Lung (tissue), 12 donors: ENCODE data around the gene TMEM222. TPM values are rescaled to one million over a fixed set of nuclear protein-coding genes. Genes with fewer than 3 reads are reported as not detected.

Experiments used
- ATAC-seq: fragments of 200-7000 bp; cut with Tn5 transposase; one replicate; pipeline ENCODE4 v1.9.1; 2020; ENCODE audit warnings: moderate number of reproducible peaks; ENCODE audit not compliant: insufficient read depth, low FRiP score
- DNase-seq, 3 donors: peaks; one replicate each; pipeline ENCODE4 v3.0.0-alpha.2; 2013 to 2017
- H3K27ac ChIP-seq, 2 donors: one replicate each; pipeline ENCODE4 v1.5.1; 2013; ENCODE audit warnings: mild to moderate bottlenecking in 2 of 2, moderate library complexity in 2 of 2, control low read depth in 1 of 2, inconsistent platforms in 1 of 2, low read depth in 1 of 2, low read length in 1 of 2
- H3K27me3 ChIP-seq, 3 donors: one replicate each; pipeline ENCODE4 v1.5.1; 2013; ENCODE audit warnings: low read length in 2 of 3; ENCODE audit not compliant: control insufficient read depth in 3 of 3, insufficient read depth in 3 of 3
- H3K36me3 ChIP-seq, 4 donors: one replicate each; pipeline ENCODE4 v1.5.1; 2013; ENCODE audit warnings: low read length in 4 of 4, mild to moderate bottlenecking in 1 of 4, moderate library complexity in 1 of 4; ENCODE audit not compliant: control insufficient read depth in 4 of 4, insufficient read depth in 4 of 4
- H3K4me1 ChIP-seq, 5 donors: one replicate each; pipeline ENCODE4 v1.5.1; 2013; ENCODE audit warnings: low read length in 5 of 5, mild to moderate bottlenecking in 2 of 5, moderate library complexity in 1 of 5; ENCODE audit not compliant: control insufficient read depth in 5 of 5, insufficient read depth in 5 of 5
- H3K4me3 ChIP-seq: one replicate; pipeline ENCODE4 v1.5.1; 2013; ENCODE audit warnings: mild to moderate bottlenecking, control low read depth, moderate library complexity
- H3K9ac ChIP-seq, 2 donors: one replicate each; pipeline ENCODE4 v1.5.1; 2013; ENCODE audit warnings: low read length in 2 of 2, control low read depth in 1 of 2; ENCODE audit not compliant: insufficient read depth in 1 of 2
- H3K9me3 ChIP-seq, 4 donors: one replicate each; pipeline ENCODE4 v1.5.1; 2013; ENCODE audit warnings: low read length in 3 of 4, mild to moderate bottlenecking in 1 of 4, moderate library complexity in 1 of 4; ENCODE audit not compliant: control insufficient read depth in 4 of 4, insufficient read depth in 3 of 4
- WGBS, 2 donors: extraction: QIAGEN DNeasy Blood & Tissue Kit; methylation state at CpG; one replicate each; pipeline ENCODE4 v1.1.7; 2013; 5-methylcytosine and 5-hydroxymethylcytosine counted together
- polyA plus RNA-seq, 2 donors: library from polyadenylated mRNA; stranded (reverse); fragments of 200-250 nt; gene quantifications; one replicate each; pipeline ENCODE4 v1.2.1, GENCODE V29; 2013
- total RNA-seq, 2 donors: library from RNA; depleted of rRNA in 1 of 2; stranded (reverse); fragments of >200 nt in 1 of 2; gene quantifications; one replicate each; pipeline ENCODE4 v1.2.1, GENCODE V29; 2014 to 2021
- TF ChIP-seq, protein P1 (sequence below): IDR thresholded peaks from 2 replicates; pipeline ENCODE4 v1.5.1; 2012; ENCODE audit warnings: mild to moderate bottlenecking; ENCODE audit errors: control extremely low read depth, extremely low read depth
- donor health status: control.
- donor health status: control.
- donor health status: Bipolar disorder and iron deficiency.
- donor health status: healthy.
- donor health status: DM: yes; HTN: yes; CAD: no.

TMEM222 gene
- total and polyA plus RNA-seq, 4 donors: 25.2 to 51.5 (median 48.4) TPM

DNA sequence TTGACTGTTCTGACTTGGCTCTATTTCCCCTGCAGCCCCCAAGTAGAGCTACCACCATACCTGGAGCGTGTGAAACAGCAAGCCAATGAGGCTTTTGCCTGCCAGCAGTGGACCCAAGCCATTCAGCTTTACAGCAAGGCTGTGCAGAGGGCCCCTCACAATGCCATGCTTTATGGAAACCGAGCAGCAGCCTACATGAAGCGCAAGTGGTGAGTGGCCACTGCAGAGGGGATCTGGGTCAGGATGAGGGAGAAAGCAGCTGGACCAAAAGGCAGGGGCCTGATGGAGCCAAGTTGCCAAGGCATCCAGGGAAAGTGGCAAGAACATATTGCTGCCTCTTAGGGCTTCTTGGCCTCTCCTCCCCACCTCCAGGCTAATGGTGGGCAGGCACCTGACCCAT, 24.1 kb upstream of the TMEM222 start:
- Histone ChIP-seq H3K9ac (peak overlapping the region in 1 of 2 donors; percentile 63), H3K4me1 (peaks cover 4 to 42% (median 13%) of the 10 kb centered on the region in 5 donors), H3K9me3 (no peaks in the 10 kb centered on the region), H3K36me3 (peaks cover 3 to 45% (median 26%) of the 10 kb centered on the region in 4 donors), H3K27me3 (no peaks in the 10 kb centered on the region), H3K4me3 (no peak overlapping the region), H3K27ac (peak overlapping the region in 1 of 2 donors; percentile 2)
- no peak for DNase-seq
- ATAC-seq: no peak
- WGBS, 2 donors: 96 to 98% methylated on average over 3 of the region's 3 CpGs
- TF ChIP-seq, protein P1, sequence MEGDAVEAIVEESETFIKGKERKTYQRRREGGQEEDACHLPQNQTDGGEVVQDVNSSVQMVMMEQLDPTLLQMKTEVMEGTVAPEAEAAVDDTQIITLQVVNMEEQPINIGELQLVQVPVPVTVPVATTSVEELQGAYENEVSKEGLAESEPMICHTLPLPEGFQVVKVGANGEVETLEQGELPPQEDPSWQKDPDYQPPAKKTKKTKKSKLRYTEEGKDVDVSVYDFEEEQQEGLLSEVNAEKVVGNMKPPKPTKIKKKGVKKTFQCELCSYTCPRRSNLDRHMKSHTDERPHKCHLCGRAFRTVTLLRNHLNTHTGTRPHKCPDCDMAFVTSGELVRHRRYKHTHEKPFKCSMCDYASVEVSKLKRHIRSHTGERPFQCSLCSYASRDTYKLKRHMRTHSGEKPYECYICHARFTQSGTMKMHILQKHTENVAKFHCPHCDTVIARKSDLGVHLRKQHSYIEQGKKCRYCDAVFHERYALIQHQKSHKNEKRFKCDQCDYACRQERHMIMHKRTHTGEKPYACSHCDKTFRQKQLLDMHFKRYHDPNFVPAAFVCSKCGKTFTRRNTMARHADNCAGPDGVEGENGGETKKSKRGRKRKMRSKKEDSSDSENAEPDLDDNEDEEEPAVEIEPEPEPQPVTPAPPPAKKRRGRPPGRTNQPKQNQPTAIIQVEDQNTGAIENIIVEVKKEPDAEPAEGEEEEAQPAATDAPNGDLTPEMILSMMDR: no peak

DNA sequence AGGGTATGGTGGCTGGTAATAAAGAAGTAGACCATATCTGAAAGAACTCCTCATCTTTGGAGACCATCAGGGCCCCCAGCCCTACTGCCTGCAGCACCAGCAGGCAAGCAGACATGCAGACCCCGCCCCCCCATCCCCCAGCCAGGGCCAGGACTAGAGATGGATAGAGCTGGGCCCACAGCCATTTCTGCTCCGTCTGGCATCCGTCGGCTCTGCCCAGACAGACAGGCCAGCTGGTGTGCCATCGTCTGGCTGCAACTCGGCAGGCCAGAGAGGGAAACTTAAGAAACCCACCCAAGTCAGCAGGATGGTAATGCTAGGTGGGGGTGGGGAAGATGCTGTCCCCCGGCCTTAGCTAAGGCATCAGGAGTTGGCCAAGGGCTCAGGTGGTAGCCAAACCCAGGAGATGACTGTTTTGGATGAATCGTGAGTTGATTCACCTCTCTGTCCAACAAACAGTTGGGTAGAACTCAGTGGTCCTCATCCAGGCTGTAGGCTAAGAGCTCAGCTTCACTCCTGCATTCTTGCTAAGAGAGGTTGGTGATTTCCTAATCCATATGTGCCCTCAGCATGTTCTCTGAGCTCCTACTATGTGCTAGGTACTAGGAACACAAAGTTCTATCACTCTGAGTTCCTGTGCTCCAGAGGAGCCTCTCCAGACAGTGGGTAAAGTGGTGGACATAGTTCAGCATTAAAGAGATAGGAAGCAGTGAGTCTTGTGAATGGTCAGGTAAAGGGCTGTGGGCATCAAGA, 23.2 kb upstream of the TMEM222 start:
- Histone ChIP-seq H3K9ac (peak overlapping the region in 1 of 2 donors; percentile 35), H3K27ac (peak overlapping the region; percentile 35 to 51)
- no peak for ATAC-seq

DNA sequence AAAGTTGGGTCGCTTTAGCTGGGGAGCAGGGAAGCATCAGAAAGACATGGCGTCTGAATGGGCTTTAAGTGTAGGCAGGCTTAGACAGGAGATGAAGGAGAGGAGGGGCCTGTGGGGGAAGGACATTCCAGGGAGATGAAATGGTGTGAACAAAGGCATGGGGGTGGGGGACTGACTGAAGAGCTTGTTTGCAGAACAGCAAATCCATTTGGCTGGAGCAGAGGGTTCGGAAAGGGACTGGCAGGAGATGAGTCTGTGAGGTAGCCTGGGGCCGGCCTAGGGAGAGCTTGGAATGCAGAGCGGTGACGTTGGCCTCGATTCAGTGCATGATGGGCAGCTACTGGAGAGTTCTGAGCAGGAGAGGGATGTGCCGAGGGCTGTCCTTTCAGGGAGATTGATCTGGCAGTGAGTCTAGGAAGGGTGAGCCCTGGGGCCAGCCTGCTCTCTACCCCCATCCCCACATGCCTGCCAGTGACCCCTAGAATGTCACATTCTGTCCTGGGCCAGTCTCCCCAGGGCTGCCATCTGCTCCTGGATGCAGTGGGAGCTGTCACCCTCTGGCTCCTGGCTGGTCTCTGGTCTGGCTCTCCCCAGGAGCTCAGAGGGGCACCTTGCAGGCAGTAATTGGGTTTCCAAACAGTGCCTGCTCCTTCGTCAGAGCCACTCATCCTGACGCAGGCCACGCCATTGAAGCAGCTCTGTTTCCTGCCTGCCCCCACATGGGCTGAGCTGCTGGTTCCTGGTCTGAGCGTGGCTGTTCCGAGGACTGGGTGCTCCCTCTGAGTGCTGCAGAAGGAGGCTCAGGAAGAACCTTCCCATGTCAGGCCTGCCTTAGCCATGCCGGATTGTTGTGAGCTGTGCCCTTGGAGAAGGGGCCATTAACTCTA, 22.3 kb upstream of the TMEM222 start:
- peaks cover 4 to 42% (median 13%) of the 10 kb centered on the region in 5 donors for H3K4me1 ChIP-seq
- peak; percentile 84 to 89 (median 89) for DNase-seq
- peak overlapping the region; percentile 51 to 70 for H3K27ac ChIP-seq
- no peaks in the 10 kb centered on the region for H3K27me3 ChIP-seq
- no peaks in the 10 kb centered on the region for H3K9me3 ChIP-seq
- WGBS, 2 donors: 66 to 68% methylated on average over 14 of the region's 14 CpGs
- TF ChIP-seq, protein P1: no peak
- H3K36me3 ChIP-seq: peaks cover 3 to 47% (median 27%) of the 10 kb centered on the region in 4 donors
- no peak overlapping the region for H3K4me3 ChIP-seq
- H3K9ac ChIP-seq: peak overlapping the region in 1 of 2 donors; percentile 35
- ATAC-seq: no peak

More for the DNA sequence above, 23.2 kb upstream of the TMEM222 start:
- Histone ChIP-seq H3K9me3 (no peaks in the 10 kb centered on the region), H3K4me3 (no peak overlapping the region), H3K4me1 (peaks cover 4 to 42% (median 13%) of the 10 kb centered on the region in 5 donors), H3K36me3 (peaks cover 3 to 48% (median 26%) of the 10 kb centered on the region in 4 donors), H3K27me3 (no peaks in the 10 kb centered on the region)
- peak in 2 of 3 donors; percentile 36 to 38 for DNase-seq
- TF ChIP-seq, protein P1: no peak
- 79 to 95% methylated on average over 8 of the region's 8 CpGs for WGBS, 2 donors
